OCI-LY3 (cell line): ENCODE measurements around the gene CROCC2.

Source experiments
- H2AFZ ChIP-seq: fragments of 200-600, 300-600 bp; shearing (Covaris generic); 2 replicates; pipeline ENCODE4 v1.6.0; 2014; ENCODE audit warnings: antibody characterized with exemption, low read depth, low read length
- H3K27ac ChIP-seq: fragments of 200-600, 300-600 bp; sonication (generic); 2 replicates; pipeline ENCODE4 v1.5.1; 2014; ENCODE audit warnings: mild to moderate bottlenecking, low read length, moderate library complexity, mixed read lengths
- H3K27me3 ChIP-seq: fragments of 200-600, 300-600 bp; sonication (generic); 2 replicates; pipeline ENCODE4 v1.6.1; 2014; ENCODE audit warnings: low read depth, low read length, mixed read lengths
- H3K36me3 ChIP-seq: fragments of 200-600, 300-600 bp; sonication (generic); replicated peaks from 2 replicates; pipeline ENCODE3; 2014; ENCODE audit warnings: low read depth, low read length, mixed read lengths
- H3K4me1 ChIP-seq: fragments of 300-600, 200-600 bp; sonication (generic); 2 replicates; pipeline ENCODE4 v1.6.1; 2014; ENCODE audit warnings: low read length, mixed read lengths
- H3K4me2 ChIP-seq: fragments of 200-600, 300-600 bp; sonication (generic); 2 replicates; pipeline ENCODE4 v1.6.1; 2014; ENCODE audit warnings: low read length, mixed read lengths
- H3K4me3 ChIP-seq: fragments of 300-600, 200-600 bp; sonication (generic); 2 replicates; pipeline ENCODE4 v1.5.1; 2014; ENCODE audit warnings: antibody characterized with exemption, mild to moderate bottlenecking, low read length, moderate library complexity
- H3K79me2 ChIP-seq: fragments of 300-600, 200-600 bp; shearing (Covaris generic); 2 replicates; pipeline ENCODE4 v1.6.1; 2014; ENCODE audit warnings: mild to moderate bottlenecking, low read length, mixed read lengths
- H3K9ac ChIP-seq: fragments of 300-600, 200-600 bp; shearing (Covaris generic); 2 replicates; pipeline ENCODE4 v1.6.0; 2014; ENCODE audit warnings: mild to moderate bottlenecking, low read length, moderate library complexity
- H3K9me3 ChIP-seq: fragments of 200-600, 300-600 bp; shearing (Covaris generic); 2 replicates; pipeline ENCODE4 v1.6.1; 2014; ENCODE audit warnings: low read length, mixed read lengths; ENCODE audit not compliant: insufficient read depth
- H4K20me1 ChIP-seq: fragments of 200-600, 300-600 bp; sonication (generic); 2 replicates; pipeline ENCODE4 v1.6.1; 2016; ENCODE audit warnings: low read length, mixed read lengths; ENCODE audit not compliant: insufficient read depth
- CTCF ChIP-seq: fragments of 200-600, 300-600 bp; sonication (generic); IDR thresholded peaks from 2 replicates; pipeline ENCODE4 v1.5.1; 2014; ENCODE audit warnings: antibody characterized with exemption, low read length, low read depth
- EZH2phosphoT487 ChIP-seq: fragments of 200-600 bp; shearing (Covaris generic); IDR thresholded peaks from 2 replicates; pipeline ENCODE4 v1.6.1; 2018; ENCODE audit warnings: antibody characterized with exemption, mixed run types, low read depth

CROCC2 gene

DNA sequence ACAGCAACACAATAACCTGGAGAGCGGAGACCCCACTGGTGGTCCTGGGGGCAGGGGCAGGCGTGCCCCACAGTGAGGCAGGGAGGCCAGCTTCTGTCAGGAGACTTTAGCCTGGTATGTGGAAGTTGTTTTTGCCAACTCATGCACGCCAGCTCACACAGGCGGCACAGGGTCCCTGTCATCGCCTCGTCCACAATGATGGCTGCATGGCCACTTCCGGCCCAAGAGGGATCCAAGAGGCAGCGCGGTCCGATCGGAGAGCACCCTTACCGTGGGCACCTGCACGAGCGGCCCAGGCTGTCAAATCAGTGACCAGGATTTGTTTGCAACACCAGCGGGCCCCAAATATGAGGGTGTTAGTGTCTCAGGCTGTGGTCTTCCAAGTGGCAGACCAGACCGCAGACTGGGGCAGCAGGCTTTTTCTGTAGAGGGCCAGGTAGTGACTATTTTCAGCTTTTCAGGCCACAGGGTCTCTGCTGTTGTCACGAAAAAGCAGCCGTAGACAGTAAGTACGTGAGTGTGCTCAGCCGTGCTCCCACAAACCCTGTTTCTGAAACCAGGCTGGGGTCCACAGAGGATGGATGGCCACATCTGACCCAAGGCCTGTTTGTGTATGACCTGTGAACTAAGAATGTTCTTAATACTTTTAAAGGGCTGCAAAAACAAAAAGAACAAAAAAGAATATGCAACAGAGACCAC lies 113.5 kb downstream of the CROCC2 start:
- no peaks in the 10 kb centered on the region for H3K4me1 ChIP-seq
- no peaks in the 10 kb centered on the region for H3K27me3 ChIP-seq
- TF ChIP-seq EZH2phosphoT487 = no peak
- TF ChIP-seq CTCF = no peak
- no peak overlapping the region for H3K4me2 ChIP-seq
- H3K4me3 ChIP-seq = no peak overlapping the region
- no peaks in the 10 kb centered on the region for H3K9me3 ChIP-seq
- no peaks in the 10 kb centered on the region for H3K79me2 ChIP-seq
- H4K20me1 ChIP-seq = no peaks in the 10 kb centered on the region
- H3K9ac ChIP-seq = no peak overlapping the region
- no peaks in the 10 kb centered on the region for H3K36me3 ChIP-seq
- no peak overlapping the region for H3K27ac ChIP-seq
- no peak overlapping the region for H2AFZ ChIP-seq

- Histone ChIP-seq H3K9me3 (no peaks in the 10 kb centered on the region), H4K20me1 (no peaks in the 10 kb centered on the region), H3K4me2 (no peak overlapping the region), H3K9ac (no peak overlapping the region), H3K27me3 (no peaks in the 10 kb centered on the region), H2AFZ (no peak overlapping the region), H3K4me3 (no peak overlapping the region), H3K27ac (no peak overlapping the region), H3K79me2 (no peaks in the 10 kb centered on the region), H3K4me1 (no peaks in the 10 kb centered on the region), H3K36me3 (no peaks in the 10 kb centered on the region)
- TF ChIP-seq EZH2phosphoT487 = no peak
- TF ChIP-seq CTCF = no peak
These were observed 114.1 kb downstream of the CROCC2 start for GRCh38 chr2:241020201-241020600.

DNA sequence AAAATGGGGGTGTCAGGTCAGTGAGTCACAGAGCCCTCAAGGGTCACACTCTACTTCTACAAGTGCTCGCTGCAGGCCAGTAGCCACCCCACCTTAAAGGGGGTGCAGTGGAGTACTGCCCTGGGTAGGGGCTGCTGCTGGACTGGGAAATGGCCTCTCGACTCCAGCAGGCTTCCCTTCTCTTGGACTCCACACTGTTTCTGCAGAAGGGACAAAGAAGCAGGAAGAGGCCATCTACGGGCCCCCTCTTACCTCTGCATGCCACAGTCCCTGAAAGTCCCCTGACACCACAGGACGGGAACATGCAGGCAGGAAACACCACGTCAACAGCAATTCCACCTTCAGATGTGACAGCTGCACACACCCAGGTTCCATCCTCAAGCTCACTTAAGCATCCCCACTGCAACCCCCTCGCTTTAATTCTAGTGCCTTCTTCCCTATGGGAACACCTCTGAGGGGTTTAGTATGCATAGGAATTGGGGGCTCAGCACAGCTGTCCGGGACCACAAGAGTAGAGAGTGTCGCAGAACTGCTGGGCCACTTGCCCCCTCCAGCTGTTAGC lies 114.6 kb downstream of the CROCC2 start:
- H3K4me1 ChIP-seq = no peaks in the 10 kb centered on the region
- H2AFZ ChIP-seq = no peak overlapping the region
- no peaks in the 10 kb centered on the region for H3K9me3 ChIP-seq
- H3K27me3 ChIP-seq = no peaks in the 10 kb centered on the region
- no peak overlapping the region for H3K27ac ChIP-seq
- H3K9ac ChIP-seq = no peak overlapping the region
- no peaks in the 10 kb centered on the region for H3K79me2 ChIP-seq
- TF ChIP-seq CTCF = no peak
- no peak for TF ChIP-seq EZH2phosphoT487
- H3K4me2 ChIP-seq = no peak overlapping the region
- no peaks in the 10 kb centered on the region for H3K36me3 ChIP-seq
- H3K4me3 ChIP-seq = no peak overlapping the region
- H4K20me1 ChIP-seq = no peaks in the 10 kb centered on the region

DNA sequence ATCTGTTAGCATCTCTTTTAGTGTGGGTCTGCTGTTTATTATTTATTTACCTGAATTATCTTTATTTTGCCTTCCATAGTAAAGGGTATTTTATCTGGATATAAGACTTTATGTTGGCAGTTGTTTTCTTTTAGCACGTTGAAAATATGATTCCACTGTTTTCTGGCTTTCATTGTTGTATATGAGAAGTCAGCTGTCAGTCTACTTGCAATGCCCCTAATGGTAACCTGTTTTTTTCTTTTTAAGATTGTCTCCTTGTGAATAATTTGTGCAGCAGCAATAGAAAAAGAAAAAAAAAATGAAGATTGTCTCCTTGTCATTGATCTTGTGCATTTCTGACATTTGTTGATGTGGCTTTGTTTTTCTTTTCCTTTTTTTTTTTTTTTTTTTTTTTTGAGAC lies 119.5 kb downstream of the CROCC2 start:
- no peak overlapping the region for H2AFZ ChIP-seq
- H3K4me1 ChIP-seq = no peaks in the 10 kb centered on the region
- H3K27ac ChIP-seq = no peak overlapping the region
- no peaks in the 10 kb centered on the region for H3K27me3 ChIP-seq
- H4K20me1 ChIP-seq = no peaks in the 10 kb centered on the region
- no peak overlapping the region for H3K4me2 ChIP-seq
- TF ChIP-seq CTCF (no peak), EZH2phosphoT487 (no peak)
- no peaks in the 10 kb centered on the region for H3K36me3 ChIP-seq
- H3K9me3 ChIP-seq = no peaks in the 10 kb centered on the region
- no peak overlapping the region for H3K9ac ChIP-seq
- H3K4me3 ChIP-seq = no peak overlapping the region
- H3K79me2 ChIP-seq = no peaks in the 10 kb centered on the region
